GM12873 (cell line): ENCODE results near the gene CGB1.
A peak's percentile ranks its signal among the peaks of the same experiment; 100 is the strongest.

Experiments used
- CTCF ChIP-seq: IDR thresholded peaks from 2 replicates; pipeline ENCODE4 v1.5.1; 2012; ENCODE audit warnings: low read depth, mild to moderate bottlenecking, moderate library complexity, low read length, control low read depth; ENCODE audit not compliant: insufficient read depth; ENCODE audit errors: missing control alignments

Gene CGB1

GRCh38 chr19:49036815-49037214, at the start of gene CGB1:
TSS of gene CGB1 (minus strand) at chr19:49036895. CDS start at chr19:49036711, 184 bp downstream.
- TF ChIP-seq CTCF, result peak; percentile 68

GRCh38 chr19:49086296-49086695, 49.6 kb upstream of the CGB1 start:
- no peak for TF ChIP-seq CTCF

GRCh38 chr19:49085868-49086232, 49.2 kb upstream of the CGB1 start:
- TF ChIP-seq CTCF, result no peak

- TF ChIP-seq CTCF, result no peak
These were observed 48.5 kb upstream of the CGB1 start, which contains the start of gene SNRNP70 for GRCh38 chr19:49085020-49085867. TSS of gene SNRNP70 (plus strand) at chr19:49085451. CDS start at chr19:49086415, 964 bp downstream.

- TF ChIP-seq CTCF, result no peak
These were observed 47.7 kb upstream of the CGB1 start for GRCh38 chr19:49084206-49085019.

GRCh38 chr19:49081273-49081672, 44.6 kb upstream of the CGB1 start:
- no peak for TF ChIP-seq CTCF

GRCh38 chr19:49080392-49080791, 43.7 kb upstream of the CGB1 start:
- TF ChIP-seq CTCF, result no peak
